NB4 (cell line): ENCODE data around the gene MYBPHL.

Experiments
- DNase-seq: peaks from one replicate; pipeline ENCODE4 v3.0.0; 2010; ENCODE audit warnings: low read depth
- H3K4me3 ChIP-seq: one replicate; pipeline ENCODE4 v1.5.1; 2011; ENCODE audit warnings: mild to moderate bottlenecking, low read depth, low read length, moderate library complexity
- CTCF ChIP-seq: IDR thresholded peaks from one replicate; pipeline ENCODE4 v1.5.1; 2012; ENCODE audit warnings: low read depth, low read length
- MAX ChIP-seq: IDR thresholded peaks from 2 replicates; pipeline ENCODE4 v1.6.1; 2011; ENCODE audit warnings: low read depth, low read length
- MYC ChIP-seq: IDR thresholded peaks from 2 replicates; pipeline ENCODE4 v1.6.1; 2011; ENCODE audit warnings: low read depth, low read length
- POLR2A ChIP-seq: IDR thresholded peaks from 2 replicates; pipeline ENCODE4 v1.6.1; 2011; ENCODE audit warnings: mild to moderate bottlenecking; ENCODE audit not compliant: insufficient read length; ENCODE audit errors: extremely low read depth

The MYBPHL gene

GRCh38 chr1:109250454-109251276 lies 56.1 kb downstream of the MYBPHL start:
- no peak for DNase-seq
- no peak for TF ChIP-seq CTCF
- no peak for TF ChIP-seq MYC
- TF ChIP-seq POLR2A, result no peak
- no peak for TF ChIP-seq MAX
- no peak overlapping the region for H3K4me3 ChIP-seq

GRCh38 chr1:109249654-109250401 lies 57.0 kb downstream of the MYBPHL start:
- peak; percentile 17 for DNase-seq
- H3K4me3 ChIP-seq, result no peak overlapping the region
- TF ChIP-seq CTCF, result no peak
- no peak for TF ChIP-seq POLR2A
- no peak for TF ChIP-seq MYC
- TF ChIP-seq MAX, result no peak

- peak; percentile 77 for DNase-seq
These were observed 57.8 kb downstream of the MYBPHL start, which contains the start of gene CELSR2 for GRCh38 chr1:109248797-109249629. Gene CELSR2 (plus strand): TSS chr1:109249539. CDS start chr1:109250080, 541 bp downstream.

GRCh38 chr1:109248444-109248796 lies 58.4 kb downstream of the MYBPHL start:
- TF ChIP-seq POLR2A (no peak), MAX (no peak), CTCF (no peak), MYC (no peak)
- no peak overlapping the region for H3K4me3 ChIP-seq
- DNase-seq, result no peak

More at GRCh38 chr1:109248797-109249629, 57.8 kb downstream of the MYBPHL start, which contains the start of gene CELSR2:
- TF ChIP-seq POLR2A (peak; percentile 25), MAX (no peak)
- no peak within 1 kb of the TSS for H3K4me3 ChIP-seq

- TF ChIP-seq CTCF, result no peak
- TF ChIP-seq POLR2A, result no peak
- no peak for TF ChIP-seq MYC
- H3K4me3 ChIP-seq, result no peak overlapping the region
- DNase-seq, result no peak
These were observed 59.1 kb downstream of the MYBPHL start for GRCh38 chr1:109247401-109248365.
